ENCODE results near the gene SYNGR1. TPM values are rescaled to one million over a fixed set of nuclear protein-coding genes. Genes with fewer than 3 reads are reported as not detected.

Gene SYNGR1
- polyA plus RNA-seq, 3 donors, result 18.0 to 54.9 (median 39.6) TPM

- Histone ChIP-seq H4K20me1 (ENCODE audit: insufficient read depth, low read length) (peaks cover 48% of the 10 kb centered on the region), H3K27ac (ENCODE audit: low read depth in 1 of 2, low read length in 2 of 2) (peak overlapping the region in 1 of 2 donors; percentile 95), H3K9me3 (replicated peaks in 1 of 2; ENCODE audit: control insufficient read depth in 1 of 2, insufficient read depth in 1 of 2, low read length in 2 of 2) (no peaks in the 10 kb centered on the region), H3K4me1 (ENCODE audit: control insufficient read depth in 1 of 2, insufficient read depth in 2 of 2, low read length in 2 of 2) (peaks cover 35 to 46% of the 10 kb centered on the region in 2 donors), H3K36me3 (replicated peaks in 1 of 2; ENCODE audit: control insufficient read depth in 1 of 2, insufficient read depth in 2 of 2, low read length in 2 of 2) (peaks cover 36 to 37% of the 10 kb centered on the region in 2 donors), H3K9ac (ENCODE audit: insufficient read depth, low read length, poor library complexity, severe bottlenecking) (no peak overlapping the region), H3K27me3 (ENCODE audit: control insufficient read depth in 2 of 2, insufficient read depth in 2 of 2, low read length in 2 of 2) (no peaks in the 10 kb centered on the region), H3K4me2 (replicated peaks; ENCODE audit: extremely low read depth, low read length, poor library complexity, severe bottlenecking) (peak overlapping the region; percentile 62), H3K4me3 (replicated peaks in 1 of 3; ENCODE audit: low read depth in 2 of 3, low read length in 3 of 3) (no peak overlapping the region), H2AFZ (ENCODE audit: insufficient read depth, low read depth, low read length, poor library complexity, severe bottlenecking) (no peak overlapping the region), H3K79me2 (ENCODE audit: insufficient read depth, low read length) (no peaks in the 10 kb centered on the region)
- whole genome bisulfite sequencing (ENCODE audit: insufficient coverage), result 84% methylated on average over 13 of the region's 16 CpGs
- TF ChIP-seq CTCF (IDR thresholded peaks at IDR 0.05), result no peak
- intact Hi-C loops (cut with micrococcal nuclease), result loop anchor here (2.0 to 10.0 kb wide), 7 partner anchors 33 to 735 kb away; partner anchors contain the start of gene CBX7 (in 1 of the 2)
- peaks cover 35 to 39% of the 10 kb centered on the region in 2 donors for H3K36me3 Mint-ChIP-seq
- H3K27me3 Mint-ChIP-seq (ENCODE audit: low read depth in 3 of 3), result peaks cover 2 to 11% (median 4%) of the 10 kb centered on the region in 3 donors
- H3K9me3 Mint-ChIP-seq, result peaks cover 0 to 4% (median 0%) of the 10 kb centered on the region in 7 donors
- H3K4me3 Mint-ChIP-seq, result no peak overlapping the region
- H3K4me1 Mint-ChIP-seq, result peaks cover 42% of the 10 kb centered on the region
- DNase-seq, result peak; percentile 65 to 83 (median 67)
- peak overlapping the region in 6 of 7 donors; percentile 25 to 96 (median 81) for H3K27ac Mint-ChIP-seq
Measured at GRCh38 chr22:39309881-39310714, 39.7 kb upstream of the SYNGR1 start.

DNA sequence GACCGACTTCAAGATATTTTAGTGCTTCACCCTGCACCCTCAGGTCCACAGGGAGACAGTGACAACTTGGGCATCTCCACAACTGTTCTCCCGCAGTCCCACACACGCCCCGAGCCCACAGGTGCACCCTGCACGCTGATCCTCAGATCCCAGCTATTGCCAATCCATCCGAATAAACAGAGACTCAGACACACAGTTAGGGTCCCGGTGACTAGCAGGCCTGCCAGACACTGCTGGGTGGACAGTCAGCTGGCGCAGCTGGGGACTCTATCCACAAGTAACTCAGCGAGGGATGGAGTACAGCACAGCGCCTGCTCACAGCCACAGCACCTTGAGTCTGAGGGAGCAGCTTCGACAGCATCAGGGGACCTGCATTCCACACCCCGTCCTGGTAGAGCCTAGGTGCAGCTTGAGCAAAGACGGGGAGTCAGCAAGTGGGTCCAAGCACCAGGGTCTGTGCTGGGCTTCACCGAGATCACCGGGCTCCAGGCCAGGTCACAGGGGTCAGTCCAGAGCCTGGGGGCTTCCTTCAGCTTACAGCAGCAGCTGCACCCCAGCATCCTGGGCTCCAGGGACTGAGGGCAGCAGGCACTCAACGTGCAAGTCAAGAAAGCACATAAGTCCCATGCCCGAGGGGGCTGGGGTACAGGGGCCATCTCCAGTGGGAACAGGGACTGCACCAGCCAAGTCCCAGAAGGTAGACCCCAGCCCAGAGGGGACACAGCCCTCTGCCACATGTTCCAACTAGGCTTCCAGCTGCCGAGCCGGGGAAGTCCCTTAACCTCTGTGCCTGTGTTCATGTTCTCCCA lies 38.0 kb upstream of the SYNGR1 start:
- Mint-ChIP-seq H3K36me3 (peaks cover 50 to 54% of the 10 kb centered on the region in 2 donors), H3K9me3 (peaks cover 0 to 4% (median 0%) of the 10 kb centered on the region in 7 donors), H3K27me3 (ENCODE audit: low read depth in 3 of 3) (peaks cover 0 to 11% (median 0%) of the 10 kb centered on the region in 3 donors), H3K27ac (peak overlapping the region in 4 of 7 donors; percentile 51 to 79 (median 70)), H3K4me3 (no peak overlapping the region), H3K4me1 (peaks cover 50% of the 10 kb centered on the region)
- peaks cover 40 to 52% of the 10 kb centered on the region in 2 donors for H3K4me1 ChIP-seq (ENCODE audit: control insufficient read depth in 1 of 2, insufficient read depth in 2 of 2, low read length in 2 of 2)
- H3K9ac ChIP-seq (ENCODE audit: insufficient read depth, low read length, poor library complexity, severe bottlenecking), result no peak overlapping the region
- no peak for TF ChIP-seq CTCF (IDR thresholded peaks at IDR 0.05)
- H3K4me3 ChIP-seq (replicated peaks in 1 of 3; ENCODE audit: low read depth in 2 of 3, low read length in 3 of 3), result no peak overlapping the region
- peak in 1 of 3 donors; percentile 8 for DNase-seq
- no peak overlapping the region for H3K4me2 ChIP-seq (replicated peaks; ENCODE audit: extremely low read depth, low read length, poor library complexity, severe bottlenecking)
- peaks cover 65% of the 10 kb centered on the region for H4K20me1 ChIP-seq (ENCODE audit: insufficient read depth, low read length)
- H3K27ac ChIP-seq (ENCODE audit: low read depth in 1 of 2, low read length in 2 of 2), result no peak overlapping the region
- H2AFZ ChIP-seq (ENCODE audit: insufficient read depth, low read depth, low read length, poor library complexity, severe bottlenecking), result no peak overlapping the region
- H3K79me2 ChIP-seq (ENCODE audit: insufficient read depth, low read length), result peaks cover 15% of the 10 kb centered on the region
- WGBS (ENCODE audit: insufficient coverage), result 91% methylated on average over 19 of the region's 19 CpGs
- peaks cover 53 to 54% of the 10 kb centered on the region in 2 donors for H3K36me3 ChIP-seq (replicated peaks in 1 of 2; ENCODE audit: control insufficient read depth in 1 of 2, insufficient read depth in 2 of 2, low read length in 2 of 2)
- no peaks in the 10 kb centered on the region for H3K27me3 ChIP-seq (ENCODE audit: control insufficient read depth in 2 of 2, insufficient read depth in 2 of 2, low read length in 2 of 2)
- H3K9me3 ChIP-seq (replicated peaks in 1 of 2; ENCODE audit: control insufficient read depth in 1 of 2, insufficient read depth in 1 of 2, low read length in 2 of 2), result no peaks in the 10 kb centered on the region
- intact Hi-C loops (cut with micrococcal nuclease), result loop anchor here (2.0 to 10.0 kb wide), 5 partner anchors 34 to 733 kb away; partner anchors contain the start of gene CBX7 (in 1 of the 2)

Measured in CD14-positive monocyte (primary cell).